Kidney (tissue), 14 donors: Measurements from ENCODE around the gene SLC18A3. TPM values are rescaled to one million over a fixed set of nuclear protein-coding genes. Genes with fewer than 3 reads are reported as not detected.

ENCODE experiments used
- DNase-seq, 5 donors: peaks; one replicate each; pipeline ENCODE4 v3.0.0-alpha.2; 2013 to 2020
- FAIRE-seq: peaks from 2 replicates; lab custom pipeline; 2012; peaks lifted over from hg19 to GRCh38; lab: Jason Lieb, UNC
- H3K27ac ChIP-seq, 2 donors: one replicate each; pipeline ENCODE4 v1.7.0; 2013; ENCODE audit warnings: low read depth in 2 of 2, low read length in 2 of 2, inconsistent platforms in 1 of 2
- H3K27me3 ChIP-seq: one replicate; pipeline ENCODE4 v1.7.1; 2013; ENCODE audit warnings: low read length, inconsistent platforms; ENCODE audit not compliant: control insufficient read depth, insufficient read depth
- H3K36me3 ChIP-seq, 3 donors: one replicate each; pipeline versions ENCODE4 v1.7.0 to v1.7.1; 2013; ENCODE audit warnings: low read length in 3 of 3, control low read depth in 1 of 3, inconsistent platforms in 1 of 3; ENCODE audit not compliant: insufficient read depth in 3 of 3, control insufficient read depth in 2 of 3
- H3K4me1 ChIP-seq, 3 donors: one replicate each; pipeline versions ENCODE4 v1.7.0 to v1.7.1; 2013; ENCODE audit warnings: low read length in 3 of 3, inconsistent platforms in 1 of 3, low read depth in 1 of 3; ENCODE audit not compliant: control insufficient read depth in 2 of 3, insufficient read depth in 2 of 3
- H3K4me3 ChIP-seq, 3 donors: one replicate each; pipeline versions ENCODE4 v1.7.0 to v1.8.1; 2013; ENCODE audit warnings: low read length in 3 of 3, control low read depth in 1 of 3, inconsistent platforms in 1 of 3
- H3K9ac ChIP-seq, 3 donors: one replicate each; pipeline versions ENCODE4 v1.7.0 to v1.7.1; 2013; ENCODE audit warnings: low read length in 3 of 3, control low read depth in 1 of 3, inconsistent platforms in 1 of 3
- H3K9me3 ChIP-seq, 3 donors: one replicate each; pipeline versions ENCODE4 v1.7.0 to v1.7.1; 2013; ENCODE audit warnings: low read length in 3 of 3, control low read depth in 1 of 3, inconsistent platforms in 1 of 3; ENCODE audit not compliant: control insufficient read depth in 2 of 3, insufficient read depth in 1 of 3
- intact Hi-C: fragments of 100-400 bp; cut with DNase I; formaldehyde crosslinking; loops from one replicate; pipeline ENCODE4 v1.11.1; 2022
- polyA plus RNA-seq: library from polyadenylated mRNA; stranded (reverse); fragments of 350-450 nt; fragmentation: Illumina TruSeq; extraction: RNeasy Lipid Tissue Mini Kit (QIAGEN cat#74804); gene quantifications from one replicate; pipeline ENCODE4 v1.2.3, GENCODE V29; 2014; ENCODE audit warnings: low read depth, low replicate concordance; ENCODE audit not compliant: insufficient read depth
- total RNA-seq: library from RNA; stranded (reverse); fragmentation: NEBNext Ultra II Directional; extraction: Animal tissue kit (Norgen Biotek cat#: 25700); gene quantifications from one replicate; pipeline ENCODE4 v1.2.1, GENCODE V29; 2021
- TF ChIP-seq, protein P1 (sequence below): IDR thresholded peaks from 3 replicates; pipeline ENCODE4 v1.5.1; 2012; ENCODE audit warnings: mild to moderate bottlenecking, moderate library complexity, borderline replicate concordance; ENCODE audit not compliant: insufficient read depth; ENCODE audit errors: extremely low read depth
- donor health status: control.
- donor health status: control.
- donor health status: control.
- donor health status: control.
- donor health status: control.
- donor health status: DM: yes; HTN: yes; CAD: no.
- donor health status: Normal renal cell carcinoma (clear cell type).

The SLC18A3 gene
- total and polyA plus RNA-seq, 2 donors from 2014 or later, result not detected

- DNase-seq (no peak), FAIRE-seq (no peak)
- Histone ChIP-seq H3K27me3 (peaks cover 2% of the 10 kb centered on the region), H3K9me3 (no peaks in the 10 kb centered on the region), H3K4me1 (no peaks in the 10 kb centered on the region), H3K27ac (no peak overlapping the region), H3K36me3 (no peaks in the 10 kb centered on the region), H3K9ac (no peak overlapping the region), H3K4me3 (no peak overlapping the region)
- intact Hi-C loops, result no loop called here
- TF ChIP-seq, protein P1, sequence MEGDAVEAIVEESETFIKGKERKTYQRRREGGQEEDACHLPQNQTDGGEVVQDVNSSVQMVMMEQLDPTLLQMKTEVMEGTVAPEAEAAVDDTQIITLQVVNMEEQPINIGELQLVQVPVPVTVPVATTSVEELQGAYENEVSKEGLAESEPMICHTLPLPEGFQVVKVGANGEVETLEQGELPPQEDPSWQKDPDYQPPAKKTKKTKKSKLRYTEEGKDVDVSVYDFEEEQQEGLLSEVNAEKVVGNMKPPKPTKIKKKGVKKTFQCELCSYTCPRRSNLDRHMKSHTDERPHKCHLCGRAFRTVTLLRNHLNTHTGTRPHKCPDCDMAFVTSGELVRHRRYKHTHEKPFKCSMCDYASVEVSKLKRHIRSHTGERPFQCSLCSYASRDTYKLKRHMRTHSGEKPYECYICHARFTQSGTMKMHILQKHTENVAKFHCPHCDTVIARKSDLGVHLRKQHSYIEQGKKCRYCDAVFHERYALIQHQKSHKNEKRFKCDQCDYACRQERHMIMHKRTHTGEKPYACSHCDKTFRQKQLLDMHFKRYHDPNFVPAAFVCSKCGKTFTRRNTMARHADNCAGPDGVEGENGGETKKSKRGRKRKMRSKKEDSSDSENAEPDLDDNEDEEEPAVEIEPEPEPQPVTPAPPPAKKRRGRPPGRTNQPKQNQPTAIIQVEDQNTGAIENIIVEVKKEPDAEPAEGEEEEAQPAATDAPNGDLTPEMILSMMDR, result no peak
Measured at GRCh38 chr10:49642311-49642710, 32.2 kb downstream of the SLC18A3 start.

- DNase-seq, result peak in 1 of 5 donors; percentile 11
- intact Hi-C loops, result no loop called here
- TF ChIP-seq, protein P1, result no peak
- Histone ChIP-seq H3K36me3 (no peaks in the 10 kb centered on the region), H3K4me3 (no peak overlapping the region), H3K9me3 (no peaks in the 10 kb centered on the region), H3K4me1 (no peaks in the 10 kb centered on the region), H3K27me3 (peaks cover 2% of the 10 kb centered on the region), H3K27ac (no peak overlapping the region), H3K9ac (no peak overlapping the region)
- FAIRE-seq, result no peak
Measured at GRCh38 chr10:49643241-49644034, 33.3 kb downstream of the SLC18A3 start.

DNA sequence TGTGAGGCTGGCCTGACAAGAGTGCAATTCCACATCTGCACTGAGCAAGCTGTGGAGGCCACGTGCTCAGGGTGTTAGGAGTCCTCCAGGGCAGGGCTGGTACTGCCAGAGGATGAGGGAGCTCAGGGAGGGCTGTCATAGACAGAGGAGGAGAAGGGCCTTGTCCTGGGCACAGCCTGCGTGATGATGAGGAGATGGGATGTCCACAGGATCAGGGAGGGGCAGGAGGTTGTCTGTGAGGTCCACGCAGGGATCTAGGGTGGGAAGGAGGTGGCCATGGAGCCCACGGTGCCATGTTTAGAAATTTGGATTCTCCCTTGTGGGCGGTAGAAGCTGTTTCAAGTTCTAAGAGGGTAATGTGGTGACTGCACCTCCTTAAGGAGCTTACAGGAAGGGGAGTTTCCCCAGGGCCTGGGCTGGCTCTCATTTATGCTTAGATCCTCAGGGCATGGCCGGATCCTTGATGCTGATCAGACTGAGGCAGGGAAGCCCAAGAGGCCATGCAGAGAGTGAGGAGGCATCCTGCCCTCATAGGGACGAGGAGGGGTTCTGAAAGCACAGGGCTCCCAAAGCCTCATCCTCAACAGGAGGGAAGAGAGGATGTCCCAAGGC lies 34.0 kb downstream of the SLC18A3 start:
- FAIRE-seq (no peak), DNase-seq (peak in 1 of 5 donors; percentile 2)
- Histone ChIP-seq H3K9ac (no peak overlapping the region), H3K4me3 (no peak overlapping the region), H3K27ac (no peak overlapping the region), H3K4me1 (no peaks in the 10 kb centered on the region), H3K9me3 (no peaks in the 10 kb centered on the region), H3K36me3 (no peaks in the 10 kb centered on the region), H3K27me3 (peaks cover 2% of the 10 kb centered on the region)
- TF ChIP-seq, protein P1, result no peak
- intact Hi-C loops, result no loop called here
